Stimulated activated CD8-positive, alpha-beta memory T cell treated with anti-CD3 and anti-CD28 coated beads, Interleukin-15, amount 100 ng/mL, for 24 hours (primary cell): ENCODE data around the gene NAALADL1.
"Not testable (repeated sequence)": the region's sequence is repeated elsewhere in the genome, so short reads cannot be mapped to it uniquely, and the experiment has no call there.

Source experiments
- DNase-seq: peaks from one replicate; pipeline ENCODE4 v3.0.0-alpha.2; 2020; ENCODE audit warnings: low read depth

NAALADL1 gene

GRCh38 chr11:65051398-65051858 lies 6.9 kb downstream of the NAALADL1 start:
- DNase-seq: no peak

- no peak for DNase-seq
Observed at GRCh38 chr11:65047581-65048422, 10.6 kb downstream of the NAALADL1 start.

- no peak for DNase-seq
Observed at GRCh38 chr11:65045728-65046127, 12.6 kb downstream of the NAALADL1 start.

- DNase-seq: no peak
Observed at GRCh38 chr11:65045061-65045460, 13.3 kb downstream of the NAALADL1 start.

GRCh38 chr11:65043881-65044501 lies 14.4 kb downstream of the NAALADL1 start:
- no peak for DNase-seq

GRCh38 chr11:65042891-65043290 lies 15.5 kb downstream of the NAALADL1 start:
- no peak for DNase-seq

GRCh38 chr11:65040847-65041622 lies 17.3 kb downstream of the NAALADL1 start, which contains the start of gene SAC3D1:
TSS of gene SAC3D1 (plus strand) at chr11:65041210. CDS start at chr11:65041293, 83 bp downstream.
- peak; percentile 70 for DNase-seq

- no peak for DNase-seq
Observed at GRCh38 chr11:65040520-65040846, 17.9 kb downstream of the NAALADL1 start.

GRCh38 chr11:65036931-65037330 lies 21.4 kb downstream of the NAALADL1 start:
- no peak for DNase-seq

GRCh38 chr11:65035579-65035978 lies 22.8 kb downstream of the NAALADL1 start:
- no peak for DNase-seq

GRCh38 chr11:65034423-65034822 lies 23.9 kb downstream of the NAALADL1 start:
- no peak for DNase-seq

- no peak for DNase-seq
Observed at GRCh38 chr11:65032216-65032615, 26.1 kb downstream of the NAALADL1 start.

GRCh38 chr11:65027213-65028067 lies 30.9 kb downstream of the NAALADL1 start, which contains the start of gene SNX15:
TSS of gene SNX15 (plus strand) at chr11:65027439. CDS start at chr11:65027538, 99 bp downstream.
- DNase-seq: peak; percentile 60

GRCh38 chr11:65026810-65027209 lies 31.5 kb downstream of the NAALADL1 start:
- no peak for DNase-seq

- not testable (repeated sequence) for DNase-seq
Observed at GRCh38 chr11:65023502-65023901, 34.9 kb downstream of the NAALADL1 start.

GRCh38 chr11:65021509-65021908 lies 36.8 kb downstream of the NAALADL1 start:
- no peak for DNase-seq

GRCh38 chr11:65021003-65021402 lies 37.4 kb downstream of the NAALADL1 start:
- no peak for DNase-seq

- no peak for DNase-seq
Observed at GRCh38 chr11:65019824-65020223, 38.5 kb downstream of the NAALADL1 start.

- no peak for DNase-seq
Observed at GRCh38 chr11:65017937-65018336, 40.4 kb downstream of the NAALADL1 start.

GRCh38 chr11:65016705-65017104 lies 41.6 kb downstream of the NAALADL1 start:
- no peak for DNase-seq

- DNase-seq: no peak
Observed at GRCh38 chr11:65014726-65015227, 43.6 kb downstream of the NAALADL1 start.
